ENCODE results near the gene RSAD1. TPM values are rescaled to one million over a fixed set of nuclear protein-coding genes. Genes with fewer than 3 reads are reported as not detected.

Gene RSAD1
- total and polyA plus RNA-seq, 10 of the 15 experiments (the other 5 are each of a cell fraction or from before 2014, with no cell fraction given), result 2.5 to 28.1 (median 22.6) TPM

GRCh38 chr17:50533720-50534148 is 55.1 kb downstream of the RSAD1 start:
- intact Hi-C loops (cut with micrococcal nuclease; ENCODE audit: unreplicated experiment), result no loop called here
- H2AFZ ChIP-seq (ENCODE audit: control insufficient read depth, low read depth, low read length), result no peak overlapping the region

DNA sequence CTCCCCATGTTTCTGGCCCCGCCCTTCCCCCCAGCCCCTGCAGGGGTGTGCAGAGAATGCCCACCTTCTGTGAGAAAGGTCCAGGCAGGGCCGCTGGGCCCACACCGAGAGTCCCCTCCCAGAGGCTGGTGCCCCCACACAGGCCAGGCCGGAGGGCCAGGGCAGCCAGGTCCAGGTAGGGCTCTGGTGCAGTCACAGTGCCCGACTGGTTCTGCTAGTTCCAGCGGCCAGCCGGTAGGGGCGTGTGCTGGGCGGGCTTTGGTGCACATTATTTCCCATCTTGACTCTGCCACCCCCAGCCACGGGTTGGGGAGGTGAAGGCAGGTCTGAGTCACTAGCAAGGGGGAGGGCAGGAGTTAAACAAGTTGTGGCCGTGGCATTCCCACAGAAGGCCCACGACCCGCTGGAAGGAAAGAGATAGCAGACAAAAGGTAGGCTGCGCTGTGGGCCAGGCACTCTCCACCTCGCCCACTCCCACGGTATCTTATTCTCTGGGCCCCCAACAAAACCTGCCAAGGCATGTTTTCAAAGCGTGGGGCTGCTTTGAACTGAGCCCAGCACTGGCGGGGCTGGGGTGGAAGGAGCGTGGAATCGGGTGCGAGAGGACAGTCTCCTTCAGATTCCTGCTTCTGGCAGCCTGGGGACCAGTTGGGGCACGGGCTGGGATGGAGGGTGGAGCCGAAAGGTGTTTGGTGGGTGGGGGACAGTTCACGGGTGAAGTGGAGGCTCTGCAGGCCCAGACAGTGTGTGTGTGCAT is 55.7 kb downstream of the RSAD1 start:
- ChIA-PET SMC1A (ENCODE audit: uncharacterized antibody, unreplicated experiment) (no interaction called here), POLR2A (interaction anchor here (0.6 kb wide), 1 partner anchor 287 kb away, joined by 3 read pairs; no protein-coding TSS in a partner anchor), RAD21 (ENCODE audit: unreplicated experiment) (no interaction called here), CTCF (no interaction called here)
- intact Hi-C loops (cut with micrococcal nuclease; ENCODE audit: unreplicated experiment), result no loop called here
- DNase-seq (ENCODE audit: low read depth, low spot score) (no peak), ATAC-seq (peak; percentile 79), FAIRE-seq (no peak)
- no peak overlapping the region for H3K27ac ChIP-seq (ENCODE audit: control insufficient read depth, insufficient read depth)
- no peaks in the 10 kb centered on the region for H3K36me3 ChIP-seq (ENCODE audit: control insufficient read depth in 2 of 2, insufficient read depth in 2 of 2, low read length in 1 of 2)
- H3K4me2 ChIP-seq (ENCODE audit: control insufficient read depth, insufficient read depth), result no peak overlapping the region
- no peaks in the 10 kb centered on the region for H4K20me1 ChIP-seq (ENCODE audit: control insufficient read depth, insufficient read depth)
- no TSS peak for BruUV-seq (replicated peaks)
- H3K9me3 ChIP-seq (replicated peaks; ENCODE audit: control insufficient read depth, insufficient read depth, low read length), result no peaks in the 10 kb centered on the region
- no peaks in the 10 kb centered on the region for H3K4me1 ChIP-seq (ENCODE audit: control insufficient read depth, insufficient read depth, low read length)
- H3K79me2 ChIP-seq (ENCODE audit: control insufficient read depth, insufficient read depth, low read length), result no peaks in the 10 kb centered on the region
- no peak overlapping the region for H2AFZ ChIP-seq (ENCODE audit: control insufficient read depth, low read depth, low read length)
- no peak overlapping the region for H3K9ac ChIP-seq (ENCODE audit: control insufficient read depth, insufficient read depth, low read length)
- H3K27me3 ChIP-seq (replicated peaks in 1 of 2; ENCODE audit: control insufficient read depth in 2 of 2, insufficient read depth in 2 of 2, low read length in 1 of 2), result peaks cover 16 to 19% of the 10 kb centered on the region in 2 experiments
- WGBS (ENCODE audit: insufficient coverage, insufficient replicate concordance, low lambda C conversion rate, missing lambda C conversion rate), result 54% methylated on average over 22 of the region's 24 CpGs
- no peak for TF ChIP-seq BMI1 (IDR thresholded peaks at IDR 0.05; ENCODE audit: borderline replicate concordance)
- no peak for TF ChIP-seq ATF3 (IDR thresholded peaks at IDR 0.05; ENCODE audit: borderline replicate concordance, extremely low read depth, low read depth, low read length)
- peak in 1 of 3 experiments; percentile 41; a peak in 2 of 6 replicates for TF ChIP-seq CTCF (IDR thresholded peaks at IDR 0.05 in 2 of 3, conservative IDR thresholded peaks at IDR 0.05 in 1 of 3; ENCODE audit: control insufficient read depth in 2 of 3, extremely low read depth in 1 of 3, insufficient read depth in 1 of 3, low read depth in 3 of 3, low read length in 3 of 3)
- TF ChIP-seq SREBF2 (IDR thresholded peaks at IDR 0.05; ENCODE audit: low read length), result no peak
- H3K4me3 ChIP-seq, result no peak overlapping the region
- in situ Hi-C loops (cut with MboI), result no loop called here

More at GRCh38 chr17:50533720-50534148, 55.1 kb downstream of the RSAD1 start:
- in situ Hi-C loops (cut with MboI), result no loop called here
- TF ChIP-seq CBFB (IDR thresholded peaks at IDR 0.05; ENCODE audit: low read depth) (no peak), ZNF217 (IDR thresholded peaks at IDR 0.05) (no peak), EZH2 (IDR thresholded peaks at IDR 0.05; ENCODE audit: borderline replicate concordance, control insufficient read depth, low read depth, low read length) (no peak), MTA3 (IDR thresholded peaks at IDR 0.05; ENCODE audit: borderline replicate concordance, low read length) (no peak), BRCA1 (IDR thresholded peaks at IDR 0.05; ENCODE audit: low read depth, low read length) (no peak), ZNF384 (IDR thresholded peaks at IDR 0.05; ENCODE audit: borderline replicate concordance, low read depth, low read length) (no peak), FOS (IDR thresholded peaks at IDR 0.05; ENCODE audit: borderline replicate concordance, extremely low read depth, insufficient read length) (no peak), TBL1XR1 (IDR thresholded peaks at IDR 0.05; ENCODE audit: low read depth, low read length) (no peak), NFXL1 (IDR thresholded peaks at IDR 0.05; ENCODE audit: borderline replicate concordance) (no peak), SRF (IDR thresholded peaks at IDR 0.05; ENCODE audit: low read depth in 2 of 2, low read length in 2 of 2) (no peak)
- DNase-seq (ENCODE audit: low read depth, low spot score) (no peak), FAIRE-seq (no peak), ATAC-seq (no peak; the same call in 2 of the 3 replicates)
- no peak overlapping the region for H3K4me3 ChIP-seq
- H4K20me1 ChIP-seq (ENCODE audit: control insufficient read depth, insufficient read depth), result no peaks in the 10 kb centered on the region
- H3K36me3 ChIP-seq (ENCODE audit: control insufficient read depth in 2 of 2, insufficient read depth in 2 of 2, low read length in 1 of 2), result no peaks in the 10 kb centered on the region
- H3K79me2 ChIP-seq (ENCODE audit: control insufficient read depth, insufficient read depth, low read length), result no peaks in the 10 kb centered on the region
- no TSS peak for BruUV-seq (replicated peaks)
- ChIA-PET SMC1A (ENCODE audit: uncharacterized antibody, unreplicated experiment) (interaction anchor here (1.6 kb wide), 1 partner anchor 50 kb away, joined by 6 read pairs; no protein-coding TSS in a partner anchor), POLR2A (interaction anchor here (0.6 kb wide), 1 partner anchor 287 kb away, joined by 3 read pairs; no protein-coding TSS in a partner anchor), CTCF (no interaction called here), RAD21 (ENCODE audit: unreplicated experiment) (no interaction called here)
- no peaks in the 10 kb centered on the region for H3K9me3 ChIP-seq (replicated peaks; ENCODE audit: control insufficient read depth, insufficient read depth, low read length)
- H3K4me1 ChIP-seq (ENCODE audit: control insufficient read depth, insufficient read depth, low read length), result no peaks in the 10 kb centered on the region
- no peak overlapping the region for H3K27ac ChIP-seq (ENCODE audit: control insufficient read depth, insufficient read depth)
- peaks cover 16 to 19% of the 10 kb centered on the region in 2 experiments for H3K27me3 ChIP-seq (replicated peaks in 1 of 2; ENCODE audit: control insufficient read depth in 2 of 2, insufficient read depth in 2 of 2, low read length in 1 of 2)
- no peak overlapping the region for H3K4me2 ChIP-seq (ENCODE audit: control insufficient read depth, insufficient read depth)
- no peak overlapping the region for H3K9ac ChIP-seq (ENCODE audit: control insufficient read depth, insufficient read depth, low read length)
- WGBS (ENCODE audit: insufficient coverage, insufficient replicate concordance, low lambda C conversion rate, missing lambda C conversion rate), result 26% methylated on average over 14 of the region's 17 CpGs

Measured in GM12878 (cell line).